Measurements from ENCODE around the gene CELF4. TPM values are rescaled to one million over a fixed set of nuclear protein-coding genes. Genes with fewer than 3 reads are reported as not detected.
A peak's percentile ranks its signal among the peaks of the same experiment; 100 is the strongest.

Gene CELF4
- total and polyA plus RNA-seq, 2 donors (not counting 1 experiment from before 2014, with no cell fraction given): 0.17 TPM; not detected in 1

GRCh38 chr18:37554399-37554787, 11.2 kb downstream of the CELF4 start:
- H3K9ac ChIP-seq (ENCODE audit: insufficient read depth, low read length): no peak overlapping the region
- H4K20me1 ChIP-seq (ENCODE audit: control insufficient read depth, extremely low read depth, insufficient read depth, low read length): no peaks in the 10 kb centered on the region
- H3K79me2 ChIP-seq (ENCODE audit: control insufficient read depth, insufficient read depth, low read length): no peaks in the 10 kb centered on the region
- no peaks in the 10 kb centered on the region for H3K9me3 ChIP-seq (ENCODE audit: control insufficient read depth, insufficient read depth, low read depth, low read length)
- no peak overlapping the region for H3K27ac ChIP-seq (ENCODE audit: insufficient read depth, low read length)
- no peak for TF ChIP-seq EZH2 (IDR thresholded peaks at IDR 0.05; ENCODE audit: low read length, missing control alignments)
- TF ChIP-seq, protein P1, sequence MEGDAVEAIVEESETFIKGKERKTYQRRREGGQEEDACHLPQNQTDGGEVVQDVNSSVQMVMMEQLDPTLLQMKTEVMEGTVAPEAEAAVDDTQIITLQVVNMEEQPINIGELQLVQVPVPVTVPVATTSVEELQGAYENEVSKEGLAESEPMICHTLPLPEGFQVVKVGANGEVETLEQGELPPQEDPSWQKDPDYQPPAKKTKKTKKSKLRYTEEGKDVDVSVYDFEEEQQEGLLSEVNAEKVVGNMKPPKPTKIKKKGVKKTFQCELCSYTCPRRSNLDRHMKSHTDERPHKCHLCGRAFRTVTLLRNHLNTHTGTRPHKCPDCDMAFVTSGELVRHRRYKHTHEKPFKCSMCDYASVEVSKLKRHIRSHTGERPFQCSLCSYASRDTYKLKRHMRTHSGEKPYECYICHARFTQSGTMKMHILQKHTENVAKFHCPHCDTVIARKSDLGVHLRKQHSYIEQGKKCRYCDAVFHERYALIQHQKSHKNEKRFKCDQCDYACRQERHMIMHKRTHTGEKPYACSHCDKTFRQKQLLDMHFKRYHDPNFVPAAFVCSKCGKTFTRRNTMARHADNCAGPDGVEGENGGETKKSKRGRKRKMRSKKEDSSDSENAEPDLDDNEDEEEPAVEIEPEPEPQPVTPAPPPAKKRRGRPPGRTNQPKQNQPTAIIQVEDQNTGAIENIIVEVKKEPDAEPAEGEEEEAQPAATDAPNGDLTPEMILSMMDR (conservative IDR thresholded peaks at IDR 0.05 in 1 of 2, IDR thresholded peaks at IDR 0.05 in 1 of 2; ENCODE audit: low read depth in 1 of 2, low read length in 2 of 2): no peak
- H2AFZ ChIP-seq (ENCODE audit: low read length): no peak overlapping the region
- H3K4me1 ChIP-seq (ENCODE audit: control insufficient read depth, extremely low read depth, insufficient read depth, low read length): no peaks in the 10 kb centered on the region
- H3K4me3 ChIP-seq (replicated peaks in 1 of 4; ENCODE audit: control extremely low read depth in 1 of 4, insufficient read depth in 1 of 4, low read depth in 3 of 4, low read length in 4 of 4): no peak overlapping the region
- H3K27me3 ChIP-seq (ENCODE audit: control insufficient read depth, insufficient read depth, low read length): no peaks in the 10 kb centered on the region
- H3K4me2 ChIP-seq (ENCODE audit: extremely low read depth, insufficient read depth, low read length): no peak overlapping the region
- no peaks in the 10 kb centered on the region for H3K36me3 ChIP-seq (ENCODE audit: control insufficient read depth, insufficient read depth, low read length)
- DNase-seq (ENCODE audit: low read depth in 2 of 2): no peak

DNA sequence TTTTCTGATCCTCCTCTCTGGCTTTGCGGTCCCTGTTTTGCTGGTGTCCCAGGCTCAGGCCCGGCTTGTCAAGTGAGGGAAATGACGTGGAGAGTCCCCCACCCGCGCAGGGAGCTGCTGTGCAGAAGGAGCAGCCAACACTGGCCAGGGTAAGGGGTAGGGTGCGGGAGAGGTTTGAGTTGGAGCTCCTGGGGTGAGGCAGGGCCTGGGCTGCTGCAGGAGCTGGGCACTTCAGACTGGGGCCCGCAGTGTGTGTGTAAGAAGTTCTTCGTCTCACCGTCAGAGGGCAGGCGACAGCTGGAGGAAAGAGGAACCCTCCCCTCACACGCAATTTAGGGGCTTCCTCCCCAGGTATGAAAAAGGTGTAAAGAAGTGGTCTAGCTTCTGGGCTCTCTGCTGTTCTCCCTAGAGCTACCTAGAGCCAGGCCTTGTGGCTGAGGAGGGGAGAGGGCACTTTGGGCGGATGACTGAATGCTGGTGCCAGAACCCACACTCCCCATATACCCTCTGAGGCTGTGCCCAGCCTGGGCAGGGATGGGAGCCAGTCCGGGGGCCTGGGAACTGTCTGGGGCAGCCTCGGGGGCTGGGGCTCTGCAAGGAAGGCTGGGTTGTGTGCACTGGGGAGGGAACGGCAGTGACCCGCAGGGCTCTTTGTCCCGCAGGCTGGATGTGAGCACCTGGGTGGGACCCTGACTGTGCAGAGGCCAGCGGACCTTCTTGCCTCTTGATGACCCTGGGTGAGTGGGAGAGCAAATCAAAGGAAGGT, 11.8 kb downstream of the CELF4 start:
- H3K9me3 ChIP-seq (ENCODE audit: control insufficient read depth, insufficient read depth, low read depth, low read length): no peaks in the 10 kb centered on the region

GRCh38 chr18:37552286-37552685, 13.3 kb downstream of the CELF4 start:
- Histone ChIP-seq H3K9ac (ENCODE audit: insufficient read depth, low read length) (no peak overlapping the region), H3K9me3 (ENCODE audit: control insufficient read depth, insufficient read depth, low read depth, low read length) (no peaks in the 10 kb centered on the region), H3K79me2 (ENCODE audit: control insufficient read depth, insufficient read depth, low read length) (no peaks in the 10 kb centered on the region), H3K36me3 (ENCODE audit: control insufficient read depth, insufficient read depth, low read length) (no peaks in the 10 kb centered on the region), H3K4me1 (ENCODE audit: control insufficient read depth, extremely low read depth, insufficient read depth, low read length) (no peaks in the 10 kb centered on the region), H3K27me3 (ENCODE audit: control insufficient read depth, insufficient read depth, low read length) (no peaks in the 10 kb centered on the region), H4K20me1 (ENCODE audit: control insufficient read depth, extremely low read depth, insufficient read depth, low read length) (no peaks in the 10 kb centered on the region), H3K4me3 (replicated peaks in 1 of 4; ENCODE audit: control extremely low read depth in 1 of 4, insufficient read depth in 1 of 4, low read depth in 3 of 4, low read length in 4 of 4) (no peak overlapping the region), H3K27ac (ENCODE audit: insufficient read depth, low read length) (no peak overlapping the region), H2AFZ (ENCODE audit: low read length) (no peak overlapping the region), H3K4me2 (ENCODE audit: extremely low read depth, insufficient read depth, low read length) (no peak overlapping the region)
- DNase-seq (ENCODE audit: low read depth in 2 of 2): no peak
- TF ChIP-seq EZH2 (IDR thresholded peaks at IDR 0.05; ENCODE audit: low read length, missing control alignments): no peak
- TF ChIP-seq, protein P1 (conservative IDR thresholded peaks at IDR 0.05 in 1 of 2, IDR thresholded peaks at IDR 0.05 in 1 of 2; ENCODE audit: low read depth in 1 of 2, low read length in 2 of 2): no peak

More for the DNA sequence above, 11.8 kb downstream of the CELF4 start:
- H3K9ac ChIP-seq (ENCODE audit: insufficient read depth, low read length): no peak overlapping the region
- no peak overlapping the region for H3K4me2 ChIP-seq (ENCODE audit: extremely low read depth, insufficient read depth, low read length)
- H3K4me3 ChIP-seq (replicated peaks in 1 of 4; ENCODE audit: control extremely low read depth in 1 of 4, insufficient read depth in 1 of 4, low read depth in 3 of 4, low read length in 4 of 4): no peak overlapping the region
- no peak overlapping the region for H2AFZ ChIP-seq (ENCODE audit: low read length)
- TF ChIP-seq, protein P1 (conservative IDR thresholded peaks at IDR 0.05 in 1 of 2, IDR thresholded peaks at IDR 0.05 in 1 of 2; ENCODE audit: low read depth in 1 of 2, low read length in 2 of 2): peak in 1 of 2 donors; percentile 1
- TF ChIP-seq EZH2 (IDR thresholded peaks at IDR 0.05; ENCODE audit: low read length, missing control alignments): no peak
- no peaks in the 10 kb centered on the region for H4K20me1 ChIP-seq (ENCODE audit: control insufficient read depth, extremely low read depth, insufficient read depth, low read length)
- no peaks in the 10 kb centered on the region for H3K79me2 ChIP-seq (ENCODE audit: control insufficient read depth, insufficient read depth, low read length)
- H3K27me3 ChIP-seq (ENCODE audit: control insufficient read depth, insufficient read depth, low read length): no peaks in the 10 kb centered on the region
- H3K36me3 ChIP-seq (ENCODE audit: control insufficient read depth, insufficient read depth, low read length): no peaks in the 10 kb centered on the region
- H3K4me1 ChIP-seq (ENCODE audit: control insufficient read depth, extremely low read depth, insufficient read depth, low read length): no peaks in the 10 kb centered on the region
- DNase-seq (ENCODE audit: low read depth in 2 of 2): no peak
- no peak overlapping the region for H3K27ac ChIP-seq (ENCODE audit: insufficient read depth, low read length)
